ENCODE data around the gene USP25. TPM values are rescaled to one million over a fixed set of nuclear protein-coding genes. Genes with fewer than 3 reads are reported as not detected.

Gene USP25
- total RNA-seq, 4 donors from 2014 or later = 17.4 to 42.0 (median 27.5) TPM

DNA sequence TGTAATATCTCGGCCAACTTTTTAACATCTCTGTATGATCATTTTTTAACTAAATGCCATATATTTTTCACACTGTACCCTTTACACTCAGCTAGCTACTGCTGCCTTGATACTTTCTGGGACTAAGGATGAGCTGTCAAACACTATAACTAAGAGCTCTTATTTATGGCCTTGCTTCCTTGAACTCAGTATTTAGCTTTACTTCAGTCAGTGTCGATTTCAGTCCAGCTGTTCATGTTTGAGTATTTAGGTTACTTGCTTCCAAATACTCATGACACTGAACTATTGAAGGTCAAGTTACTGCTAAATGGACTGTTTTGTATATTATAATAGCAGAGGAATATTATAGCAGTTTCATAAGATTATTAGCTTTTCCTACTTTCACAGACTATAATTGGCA is 25.9 kb upstream of the USP25 start:
- DNase-seq = no peak
- Histone ChIP-seq H3K27ac (no peak overlapping the region), H3K36me3 (no peaks in the 10 kb centered on the region), H3K4me3 (no peak overlapping the region), H3K4me1 (peaks cover 0 to 17% (median 0%) of the 10 kb centered on the region in 3 donors), H3K9me3 (peaks cover 0 to 4% (median 0%) of the 10 kb centered on the region in 3 donors), H3K27me3 (no peaks in the 10 kb centered on the region)
- 86 to 87% methylated on average over 2 of the region's 2 CpGs for WGBS, 2 donors
- intact Hi-C loops (cut with DNase I) = no loop called here
- no peak for TF ChIP-seq POLR2A (IDR thresholded peaks at IDR 0.05)
- TF ChIP-seq, protein P1, sequence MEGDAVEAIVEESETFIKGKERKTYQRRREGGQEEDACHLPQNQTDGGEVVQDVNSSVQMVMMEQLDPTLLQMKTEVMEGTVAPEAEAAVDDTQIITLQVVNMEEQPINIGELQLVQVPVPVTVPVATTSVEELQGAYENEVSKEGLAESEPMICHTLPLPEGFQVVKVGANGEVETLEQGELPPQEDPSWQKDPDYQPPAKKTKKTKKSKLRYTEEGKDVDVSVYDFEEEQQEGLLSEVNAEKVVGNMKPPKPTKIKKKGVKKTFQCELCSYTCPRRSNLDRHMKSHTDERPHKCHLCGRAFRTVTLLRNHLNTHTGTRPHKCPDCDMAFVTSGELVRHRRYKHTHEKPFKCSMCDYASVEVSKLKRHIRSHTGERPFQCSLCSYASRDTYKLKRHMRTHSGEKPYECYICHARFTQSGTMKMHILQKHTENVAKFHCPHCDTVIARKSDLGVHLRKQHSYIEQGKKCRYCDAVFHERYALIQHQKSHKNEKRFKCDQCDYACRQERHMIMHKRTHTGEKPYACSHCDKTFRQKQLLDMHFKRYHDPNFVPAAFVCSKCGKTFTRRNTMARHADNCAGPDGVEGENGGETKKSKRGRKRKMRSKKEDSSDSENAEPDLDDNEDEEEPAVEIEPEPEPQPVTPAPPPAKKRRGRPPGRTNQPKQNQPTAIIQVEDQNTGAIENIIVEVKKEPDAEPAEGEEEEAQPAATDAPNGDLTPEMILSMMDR (IDR thresholded peaks at IDR 0.05) = no peak

- Histone ChIP-seq H3K4me3 (no peak overlapping the region), H3K4me1 (peaks cover 0 to 17% (median 0%) of the 10 kb centered on the region in 3 donors), H3K27ac (peak overlapping the region in 1 of 4 donors; percentile 16), H3K9me3 (peaks cover 0 to 4% (median 0%) of the 10 kb centered on the region in 3 donors), H3K36me3 (no peaks in the 10 kb centered on the region), H3K27me3 (no peaks in the 10 kb centered on the region)
- intact Hi-C loops (cut with DNase I) = no loop called here
- TF ChIP-seq, protein P1 (IDR thresholded peaks at IDR 0.05) = no peak
- TF ChIP-seq POLR2A (IDR thresholded peaks at IDR 0.05) = no peak
- DNase-seq = no peak
- WGBS, 2 donors = 23 to 24% methylated on average over 3 of the region's 3 CpGs
These were observed 23.1 kb upstream of the USP25 start for GRCh38 chr21:15706696-15707095.

DNA sequence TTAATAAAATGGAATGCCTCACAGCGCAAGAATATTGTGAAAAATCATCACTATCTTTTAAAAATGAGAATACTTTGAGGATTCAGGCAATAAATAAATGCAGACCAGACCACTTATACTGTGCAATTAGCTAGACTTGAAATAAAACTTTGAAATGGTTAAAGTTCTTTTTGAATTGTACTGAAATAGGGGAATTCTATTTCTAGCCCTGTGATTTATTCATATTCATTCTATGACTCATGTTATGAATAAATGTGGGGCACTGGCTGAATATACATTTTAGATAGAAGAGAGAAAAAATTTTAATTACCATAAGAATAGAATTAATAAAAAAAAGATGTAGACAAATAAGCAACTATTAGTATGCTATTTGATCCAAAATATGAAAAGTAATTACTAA is 16.4 kb upstream of the USP25 start:
- 100% methylated on average over 1 of the region's 1 CpG for WGBS, 2 donors
- no peaks in the 10 kb centered on the region for H3K36me3 ChIP-seq
- no peaks in the 10 kb centered on the region for H3K9me3 ChIP-seq
- H3K4me3 ChIP-seq = no peak overlapping the region
- no peak for TF ChIP-seq POLR2A (IDR thresholded peaks at IDR 0.05)
- TF ChIP-seq, protein P1 (IDR thresholded peaks at IDR 0.05) = no peak
- H3K27ac ChIP-seq = no peak overlapping the region
- H3K27me3 ChIP-seq = no peaks in the 10 kb centered on the region
- no peak for DNase-seq
- H3K4me1 ChIP-seq = peaks cover 0 to 5% (median 0%) of the 10 kb centered on the region in 3 donors
- intact Hi-C loops (cut with DNase I) = no loop called here

DNA sequence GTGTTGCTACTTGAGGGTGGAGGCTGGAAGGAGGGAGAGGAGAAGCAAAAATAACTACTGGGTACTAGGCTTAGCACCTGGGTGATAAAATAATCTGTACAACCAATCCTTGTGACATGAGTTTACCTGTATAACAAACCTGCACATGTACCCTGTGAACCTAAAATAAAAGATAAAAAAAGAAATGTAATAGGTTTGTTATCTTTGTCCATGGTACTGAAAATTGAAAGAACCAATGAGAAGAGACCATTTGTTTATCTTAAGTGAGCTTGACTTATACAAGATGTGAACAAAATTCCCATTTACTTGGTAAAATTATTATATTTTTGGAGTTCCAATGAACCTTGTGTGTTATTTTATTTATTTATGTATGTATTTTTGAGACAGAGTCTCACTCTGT is 11.1 kb upstream of the USP25 start:
- H3K9me3 ChIP-seq = no peaks in the 10 kb centered on the region
- H3K4me3 ChIP-seq = no peak overlapping the region
- TF ChIP-seq POLR2A (IDR thresholded peaks at IDR 0.05) = no peak
- TF ChIP-seq, protein P1 (IDR thresholded peaks at IDR 0.05) = no peak
- no peak for DNase-seq
- no peaks in the 10 kb centered on the region for H3K36me3 ChIP-seq
- no peak overlapping the region for H3K27ac ChIP-seq
- no peaks in the 10 kb centered on the region for H3K27me3 ChIP-seq
- intact Hi-C loops (cut with DNase I) = no loop called here
- peaks cover 0 to 12% (median 0%) of the 10 kb centered on the region in 3 donors for H3K4me1 ChIP-seq

DNA sequence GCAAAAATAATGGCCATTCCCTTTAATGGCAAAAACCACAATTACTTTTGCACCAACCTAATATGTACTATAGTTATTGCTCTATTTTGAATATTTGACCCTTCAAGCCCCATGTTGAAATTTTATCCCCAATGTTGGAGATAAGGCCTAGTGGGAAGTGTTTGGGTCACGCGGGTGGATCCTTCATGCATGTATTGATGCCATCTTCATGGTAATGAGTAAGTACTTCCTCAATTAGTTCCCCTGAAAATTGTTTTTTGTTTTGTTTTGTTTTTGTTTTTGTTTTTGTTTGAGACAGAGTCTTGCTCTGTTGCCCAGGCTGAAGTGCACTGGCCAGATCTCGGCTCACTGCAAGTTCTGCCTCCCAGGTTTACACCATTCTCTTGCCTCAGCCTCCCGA is 9.8 kb upstream of the USP25 start:
- H3K4me3 ChIP-seq = no peak overlapping the region
- 91 to 96% methylated on average over 4 of the region's 4 CpGs for WGBS, 2 donors
- TF ChIP-seq POLR2A (IDR thresholded peaks at IDR 0.05) = no peak
- TF ChIP-seq, protein P1 (IDR thresholded peaks at IDR 0.05) = no peak

More for the DNA sequence above, 9.8 kb upstream of the USP25 start:
- intact Hi-C loops (cut with DNase I) = no loop called here
- Histone ChIP-seq H3K4me1 (peaks cover 0 to 12% (median 0%) of the 10 kb centered on the region in 3 donors), H3K27me3 (no peaks in the 10 kb centered on the region), H3K36me3 (no peaks in the 10 kb centered on the region), H3K9me3 (no peaks in the 10 kb centered on the region), H3K27ac (no peak overlapping the region)
- DNase-seq = no peak
